ENCODE data around the gene SKIL.
A peak's percentile ranks its signal among the peaks of the same experiment; 100 is the strongest.
"Not testable (repeated sequence)": the region's sequence is repeated elsewhere in the genome, so short reads cannot be mapped to it uniquely, and the experiment has no call there.

Gene SKIL

GRCh38 chr3:170357176-170358041, at the start of gene SKIL:
SKIL (plus strand) TSS chr3:170357715; CDS start chr3:170360332, 2,617 bp downstream.
- DNase-seq, result peak; percentile 92

- DNase-seq, result no peak
Measured at GRCh38 chr3:170309046-170309445, 48.5 kb upstream of the SKIL start.

GRCh38 chr3:170317954-170318353, 39.6 kb upstream of the SKIL start:
- no peak for DNase-seq

- DNase-seq, result no peak
Measured at GRCh38 chr3:170320461-170321121, 36.9 kb upstream of the SKIL start.

- DNase-seq, result no peak
Measured at GRCh38 chr3:170321321-170322034, 36.0 kb upstream of the SKIL start.

DNA sequence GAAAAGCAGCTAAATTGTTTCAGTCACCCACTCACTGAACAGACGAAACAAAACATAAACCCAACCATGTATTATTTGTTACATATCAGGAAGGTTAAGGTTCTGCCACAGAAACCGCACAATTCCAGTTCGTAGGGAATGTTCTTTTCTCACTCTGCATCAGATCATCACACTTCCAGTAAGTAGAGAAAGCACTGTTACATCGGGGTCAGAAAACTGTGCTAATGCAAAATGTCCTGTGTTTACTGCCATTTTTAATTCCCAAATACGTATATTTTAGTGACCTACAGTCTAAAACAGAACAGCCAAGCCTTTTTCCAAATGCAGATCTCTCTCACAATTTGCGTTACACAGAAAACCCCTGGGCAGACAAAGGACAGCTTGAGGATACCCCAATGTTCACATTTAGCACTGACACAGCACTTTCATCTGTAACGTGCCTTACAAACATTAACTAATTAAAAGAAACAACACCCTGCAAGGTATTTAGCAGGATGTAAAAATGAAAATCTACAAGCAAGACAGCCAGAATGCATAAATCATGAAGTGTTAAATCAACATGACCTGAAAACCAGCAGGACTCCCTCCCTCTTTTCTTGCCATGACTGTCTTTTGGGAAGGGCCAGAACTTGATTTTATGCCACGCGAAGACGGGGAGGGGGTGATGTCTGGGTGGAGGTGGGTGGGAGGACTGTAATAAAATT, 34.8 kb upstream of the SKIL start:
- no peak for DNase-seq

- no peak for DNase-seq
Measured at GRCh38 chr3:170323331-170323730, 34.2 kb upstream of the SKIL start.

GRCh38 chr3:170324962-170325361, 32.6 kb upstream of the SKIL start:
- no peak for DNase-seq

DNA sequence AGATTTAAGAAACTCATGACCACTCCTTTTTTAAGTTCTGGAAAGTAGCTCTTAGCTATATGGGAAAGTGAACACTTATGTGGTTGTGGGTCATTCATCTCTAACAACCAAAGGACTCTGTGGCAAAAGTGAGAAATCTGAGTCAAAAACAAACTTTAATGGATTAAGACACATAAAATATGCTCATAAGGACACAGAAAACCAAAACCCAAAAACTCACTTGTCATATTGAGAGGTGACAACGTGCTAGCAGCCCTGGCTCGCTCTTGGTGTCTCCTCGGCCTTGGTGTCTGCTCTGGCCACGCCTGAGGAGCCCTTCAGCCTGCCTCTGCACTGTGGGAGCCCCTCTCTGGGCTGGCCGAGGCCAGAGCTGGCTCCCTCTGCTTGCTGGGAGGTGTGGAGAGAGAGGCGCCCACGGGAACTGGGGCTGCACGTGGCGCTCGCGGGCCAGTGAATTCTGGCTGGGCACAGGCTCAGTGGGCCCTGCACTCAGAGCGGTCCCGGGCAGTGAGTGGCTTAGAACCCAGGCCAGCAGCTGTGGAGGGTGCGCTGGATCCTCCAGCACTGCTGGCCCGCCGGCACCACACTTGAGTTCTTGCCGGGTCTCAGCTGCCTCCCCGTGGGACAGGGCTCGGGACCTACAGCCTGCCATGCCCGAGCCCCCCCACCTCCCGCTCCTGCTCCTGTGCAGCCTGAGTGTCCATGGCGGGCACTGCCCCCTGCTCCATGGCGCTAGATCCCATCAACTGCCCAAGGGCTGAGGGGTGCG, 30.3 kb upstream of the SKIL start:
- DNase-seq, result no peak

DNA sequence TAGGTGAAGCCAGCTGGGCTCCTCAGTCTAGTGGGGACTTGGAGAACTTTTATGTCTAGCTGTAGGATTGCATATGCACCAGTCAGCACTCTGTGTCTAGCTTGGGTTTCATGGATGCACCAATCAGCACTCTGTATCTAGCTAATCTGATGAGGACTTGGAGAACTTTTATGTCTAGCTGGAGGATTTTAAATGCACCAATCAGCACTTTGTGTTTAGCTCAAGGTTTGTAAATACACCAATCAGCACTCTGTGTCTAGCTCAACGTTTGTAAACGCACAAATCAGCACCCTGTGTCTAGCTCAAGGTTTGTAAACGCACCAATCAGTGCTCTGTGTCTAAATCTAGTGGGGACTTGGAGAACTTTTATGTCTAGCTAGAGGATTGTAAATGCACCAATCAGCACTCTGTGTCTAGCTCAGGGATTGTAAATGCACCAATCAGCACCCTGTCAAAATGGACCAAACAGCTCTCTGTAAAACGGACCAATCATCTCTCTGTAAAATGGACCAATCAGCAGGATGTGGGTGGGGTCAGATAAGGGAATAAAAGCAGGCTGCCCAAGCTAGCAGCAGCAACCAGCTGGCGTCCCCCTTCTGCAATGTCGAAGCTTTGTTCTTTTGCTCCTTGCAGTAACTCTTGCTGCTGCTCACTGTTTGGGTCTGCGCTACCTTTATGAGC, 29.5 kb upstream of the SKIL start:
- DNase-seq, result not testable (repeated sequence)

DNA sequence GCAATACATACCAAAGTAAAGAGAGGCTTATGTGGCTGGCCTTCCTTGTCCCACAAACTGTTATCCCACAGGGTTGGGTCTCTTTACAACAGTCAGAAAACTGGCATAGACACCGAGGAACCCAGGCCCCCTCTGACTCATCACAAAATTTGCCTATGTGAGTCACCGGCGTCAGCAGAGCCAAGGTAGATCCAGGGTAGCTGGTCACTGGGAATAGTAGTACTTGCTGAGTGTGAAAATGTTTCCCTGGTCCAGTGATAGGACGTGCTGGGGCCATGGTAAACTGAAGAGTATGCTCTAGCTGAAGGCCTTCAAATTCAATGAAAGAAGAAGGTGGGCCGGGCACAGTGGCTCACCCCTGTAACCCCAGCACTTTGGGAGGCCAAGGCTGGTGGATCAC, 27.1 kb upstream of the SKIL start:
- DNase-seq, result no peak

DNA sequence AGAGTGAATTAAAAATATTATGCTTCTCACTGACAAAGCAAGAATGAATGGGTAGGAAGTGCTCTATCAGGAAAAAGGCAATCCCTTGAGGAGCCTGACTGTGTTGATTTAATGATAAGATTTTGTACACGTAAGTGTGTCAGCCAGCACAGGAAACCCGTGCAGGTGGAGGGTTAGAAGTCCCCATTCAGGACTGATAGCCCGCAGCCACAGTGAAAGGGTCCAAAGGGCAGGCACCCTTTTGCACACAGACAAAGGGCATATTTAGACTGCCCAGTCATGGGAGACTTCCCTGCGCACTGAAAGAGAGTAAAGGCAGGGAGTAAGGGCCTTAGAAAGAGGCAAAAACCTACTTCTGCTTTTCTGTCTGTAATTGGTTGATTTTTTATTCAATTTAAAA, 26.4 kb upstream of the SKIL start:
- no peak for DNase-seq

GRCh38 chr3:170337420-170337819, 20.1 kb upstream of the SKIL start:
- no peak for DNase-seq

- DNase-seq, result no peak
Measured at GRCh38 chr3:170338690-170339340, 18.7 kb upstream of the SKIL start.

- DNase-seq, result not testable (repeated sequence)
Measured at GRCh38 chr3:170342273-170342672, 15.2 kb upstream of the SKIL start.

DNA sequence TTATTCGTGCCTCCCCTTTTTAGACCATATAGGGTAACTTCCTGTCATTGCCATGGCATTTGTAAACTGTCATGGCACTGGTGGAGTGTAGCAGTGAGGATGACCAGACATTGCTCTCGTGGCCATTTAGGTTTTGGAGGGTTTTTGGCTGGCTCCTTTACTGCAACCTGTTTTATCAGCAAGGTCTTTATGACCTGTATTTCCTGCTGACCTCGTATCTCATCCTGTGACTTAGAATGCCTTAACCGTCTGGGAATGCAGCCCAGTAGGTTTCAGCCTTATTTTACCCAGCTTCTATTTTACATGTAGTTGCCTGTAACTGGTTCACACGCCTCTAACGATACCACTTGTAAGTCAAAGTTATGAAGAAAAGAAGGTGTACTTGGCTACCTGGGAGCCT, 13.7 kb upstream of the SKIL start:
- not testable (repeated sequence) for DNase-seq

DNA sequence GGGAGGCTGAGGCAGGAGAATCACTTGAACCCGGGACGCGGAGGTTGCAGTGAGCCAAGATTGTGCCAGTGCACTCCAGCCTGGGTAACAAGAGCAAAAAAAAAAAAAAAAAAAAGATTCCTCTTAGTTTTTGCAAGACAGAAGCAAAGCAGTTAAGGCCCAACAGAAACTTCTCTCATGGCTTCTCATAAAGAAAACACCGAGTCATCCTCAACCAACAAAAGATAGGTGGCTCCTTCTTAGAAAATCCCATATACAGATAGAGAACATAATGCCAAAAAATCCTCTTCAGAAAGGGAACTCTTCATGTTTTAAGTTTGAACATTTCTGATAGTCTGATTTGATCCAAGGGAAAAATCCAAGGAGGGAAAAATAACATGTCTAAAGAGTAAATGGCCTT, 12.5 kb upstream of the SKIL start:
- DNase-seq, result no peak

DNA sequence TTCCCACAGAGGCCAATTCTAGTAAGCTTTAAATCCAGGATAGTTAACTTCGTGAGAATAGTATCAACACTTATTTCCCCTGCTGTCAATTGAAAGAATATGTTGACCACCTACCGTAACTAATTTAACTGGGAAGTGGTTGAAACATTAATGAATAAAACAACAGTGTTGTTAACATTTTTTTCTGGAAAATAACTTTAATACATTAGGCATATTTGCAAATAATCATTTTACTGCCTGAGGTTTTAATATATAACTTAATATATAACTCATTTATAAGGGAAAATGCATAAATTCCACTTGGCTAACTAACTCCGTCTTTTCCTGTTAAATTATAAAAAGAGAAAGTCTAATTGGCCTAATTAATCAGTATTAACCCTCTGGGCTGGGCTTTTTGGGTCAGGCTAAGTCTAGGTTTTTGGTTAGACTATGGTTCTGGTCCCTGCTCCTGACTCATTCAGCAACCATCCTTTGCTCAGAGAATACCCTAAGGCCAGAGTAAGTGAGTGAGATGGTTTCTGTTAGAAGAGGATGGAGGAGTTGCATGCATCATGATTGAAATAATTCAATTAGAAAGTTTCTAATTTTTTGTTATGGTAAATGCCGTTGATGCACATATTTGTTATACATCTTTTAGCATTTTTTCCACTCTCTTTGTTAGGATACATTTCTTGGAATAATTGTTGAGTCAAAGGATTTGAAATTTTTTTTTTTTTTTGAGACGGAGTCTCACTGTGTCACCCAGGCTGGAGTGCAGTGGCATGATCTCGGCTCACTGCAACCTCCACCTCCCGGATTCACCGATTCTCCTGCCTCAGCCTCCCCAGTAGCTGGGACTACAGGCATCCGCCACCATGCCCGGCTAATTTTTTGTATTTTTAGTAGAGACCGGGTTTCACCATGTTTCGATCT, 10.8 kb upstream of the SKIL start:
- DNase-seq, result no peak

GRCh38 chr3:170350515-170351413, 6.8 kb upstream of the SKIL start:
- DNase-seq, result no peak

All from midbrain (tissue), 1 donor.